H1 (cell line): Measurements from ENCODE around the gene ABL1. TPM values are rescaled to one million over a fixed set of nuclear protein-coding genes. Genes with fewer than 3 reads are reported as not detected.

Source experiments
- BRCA1 ChIP-seq: IDR thresholded peaks from 2 replicates; pipeline ENCODE4 v1.6.1; 2012; ENCODE audit warnings: low read depth, low read length, improper control_type of control experiment
- CBX8 ChIP-seq: fragments of 300-800, 300-1000 bp; sonication (generic); IDR thresholded peaks from 2 replicates; pipeline ENCODE4 v1.7.1; 2016; ENCODE audit warnings: low read depth, low read length, borderline replicate concordance
- POU5F1 ChIP-seq: IDR thresholded peaks from 2 replicates; pipeline ENCODE4 v1.6.1; 2011; ENCODE audit warnings: low read depth, mild to moderate bottlenecking, low read length, moderate library complexity
- RAD21 ChIP-seq, 2 experiments: IDR thresholded peaks in 1 of 2; conservative IDR thresholded peaks in 1 of 2; 2 replicates each; pipeline ENCODE4 v1.6.1; 2011; ENCODE audit warnings: low read depth in 2 of 2, low read length in 2 of 2, improper control_type of control experiment in 1 of 2, inconsistent platforms in 1 of 2, mild to moderate bottlenecking in 1 of 2, moderate library complexity in 1 of 2
- RBBP5 ChIP-seq: IDR thresholded peaks from 2 replicates; pipeline ENCODE4 v1.7.1; 2012; ENCODE audit warnings: low read depth, mild to moderate bottlenecking, inconsistent platforms, low read length, moderate library complexity, borderline replicate concordance
- RNF2 ChIP-seq: fragments of 200-900, 300-1000 bp; sonication (generic); IDR thresholded peaks from 2 replicates; pipeline ENCODE4 v1.7.1; 2016; ENCODE audit warnings: borderline replicate concordance, low read depth, mild to moderate bottlenecking, antibody characterized with exemption, low read length; ENCODE audit not compliant: poor library complexity, severe bottlenecking; ENCODE audit errors: missing control alignments
- ZNF274 ChIP-seq: IDR thresholded peaks from 2 replicates; pipeline ENCODE4 v1.7.0; 2012; ENCODE audit warnings: low read length, borderline replicate concordance; ENCODE audit errors: extremely low read depth
- polyA plus RNA-seq, 7 experiments: library from polyadenylated mRNA; depleted of rRNA in 3 of 7; stranded (reverse) in 5 of 7; unstranded in 2 of 7; fragments of >200 nt in 5 of 7; fragments of 200-250 nt in 2 of 7; gene quantifications; 1 replicate in 5 of 7; 2 replicates in 1 of 7; 4 replicates in 1 of 7; pipeline versions ENCODE4 v1.2.1 to v1.2.3, GENCODE V29; 2011 to 2013; ENCODE audit warnings: missing spikeins in 2 of 7, mixed read lengths in 2 of 7
- total RNA-seq: library from RNA; stranded (reverse); fragmentation: NEBNext Ultra II Directional; extraction: Animal tissue kit (Norgen Biotek cat#: 25700); gene quantifications from 2 replicates; pipeline ENCODE4 v1.2.1, GENCODE V29; 2021

The ABL1 gene
- total and polyA plus RNA-seq, 2 of the 8 experiments (the other 6 are each of a cell fraction or from before 2014, with no cell fraction given) = 35.3 to 104 TPM

GRCh38 chr9:130911254-130912049 lies 76.4 kb downstream of the ABL1 start (continued):
- TF ChIP-seq RBBP5 = no peak
- no peak for TF ChIP-seq CBX8
- TF ChIP-seq RAD21 (IDR thresholded peaks at IDR 0.05 in 1 of 2, conservative IDR thresholded peaks at IDR 0.05 in 1 of 2; ENCODE audit: low read depth in 2 of 2, low read length in 2 of 2) = no peak
- TF ChIP-seq ZNF274 = no peak
- TF ChIP-seq BRCA1 = no peak
- TF ChIP-seq RNF2 = no peak
- no peak for TF ChIP-seq POU5F1
